PC-3 (cell line): Measurements from ENCODE around the gene DAPK1.

Experiments used
- CTCF ChIP-seq: fragments of 300-600 bp; sonication (generic); conservative IDR thresholded peaks from 2 replicates; pipeline ENCODE4 v1.5.1; 2017; ENCODE audit warnings: antibody characterized with exemption, low read depth, mild to moderate bottlenecking, low read length
- EZH2 ChIP-seq: fragments of 300-600 bp; sonication (generic); IDR thresholded peaks from one replicate; pipeline ENCODE4 v1.6.1; 2017; ENCODE audit warnings: antibody characterized with exemption, mild to moderate bottlenecking, low read length; ENCODE audit not compliant: unreplicated experiment

GRCh38 chr9:87703636-87704276 is 206.1 kb downstream of the DAPK1 start:
- TF ChIP-seq CTCF, result no peak
- no peak for TF ChIP-seq EZH2
